ENCODE results near the gene TSPAN18. TPM values are rescaled to one million over a fixed set of nuclear protein-coding genes. Genes with fewer than 3 reads are reported as not detected.

TSPAN18 gene
- total RNA-seq, 1 experiment from 2014 or later: 18.3 TPM

DNA sequence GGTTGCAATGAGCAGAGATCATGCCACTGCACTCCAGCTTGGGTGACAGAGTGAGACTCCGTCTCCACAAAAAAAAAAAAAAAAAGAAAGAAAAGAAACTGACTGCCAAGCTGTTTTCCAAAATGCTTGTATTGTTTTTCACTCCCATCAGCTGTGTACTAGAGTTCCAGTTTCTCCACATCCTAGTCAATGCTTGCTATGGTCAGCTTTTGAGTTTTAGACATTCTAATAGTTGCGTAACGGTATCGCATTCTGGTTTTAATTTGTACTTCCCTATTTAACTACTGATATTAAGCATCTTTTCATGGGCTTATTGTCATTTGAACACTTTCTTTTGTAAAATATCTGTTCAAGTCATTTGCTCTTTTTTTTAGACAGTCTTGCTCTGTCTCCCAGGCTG is 55.7 kb downstream of the TSPAN18 start:
- Histone ChIP-seq H3K4me3 (replicated peaks in 1 of 2; ENCODE audit: low read depth in 1 of 2, low read length in 2 of 2) (no peak overlapping the region), H3K9me2 (ENCODE audit: insufficient read depth) (no peaks in the 10 kb centered on the region), H3K27ac (ENCODE audit: low read depth, low read length) (no peak overlapping the region), H4K20me1 (ENCODE audit: insufficient read depth) (no peaks in the 10 kb centered on the region), H3K36me3 (ENCODE audit: control insufficient read depth in 1 of 2, insufficient read depth in 2 of 2, low read length in 2 of 2) (no peaks in the 10 kb centered on the region), H3K9me3 (ENCODE audit: control insufficient read depth in 1 of 2, insufficient read depth in 1 of 2, low read depth in 1 of 2, low read length in 2 of 2) (no peaks in the 10 kb centered on the region), H3K9ac (ENCODE audit: low read length) (no peak overlapping the region), H3K4me2 (ENCODE audit: low read length) (no peak overlapping the region), H2AFZ (ENCODE audit: low read depth, low read length, poor library complexity, severe bottlenecking) (no peak overlapping the region), H3K4me1 (ENCODE audit: control insufficient read depth in 1 of 2, insufficient read depth in 2 of 2, low read length in 2 of 2) (no peaks in the 10 kb centered on the region), H3K79me2 (ENCODE audit: insufficient read depth, low read length) (no peaks in the 10 kb centered on the region), H3K27me3 (ENCODE audit: insufficient read depth, low read length) (no peaks in the 10 kb centered on the region)
- no peak for ATAC-seq
- intact Hi-C loops (cut with micrococcal nuclease): no loop called here
- ChIA-PET CTCF (interaction anchor here (1.7 kb wide), 1 partner anchor 22 kb away, joined by 3 read pairs; no protein-coding TSS in a partner anchor), POLR2A (no interaction called here), RAD21 (ENCODE audit: low non-redundant PET in 1 of 2, low total read pairs in 2 of 2, uncharacterized antibody in 2 of 2, unreplicated experiment in 2 of 2) (no interaction called here)
- no peak for TF ChIP-seq EGR1 (IDR thresholded peaks at IDR 0.05; ENCODE audit: low read depth)
- TF ChIP-seq TCF7L2 (IDR thresholded peaks at IDR 0.05; ENCODE audit: borderline replicate concordance, extremely low read depth, insufficient read depth, insufficient read length): no peak
- TF ChIP-seq JUND (IDR thresholded peaks at IDR 0.05): no peak
- TF ChIP-seq, protein P1, sequence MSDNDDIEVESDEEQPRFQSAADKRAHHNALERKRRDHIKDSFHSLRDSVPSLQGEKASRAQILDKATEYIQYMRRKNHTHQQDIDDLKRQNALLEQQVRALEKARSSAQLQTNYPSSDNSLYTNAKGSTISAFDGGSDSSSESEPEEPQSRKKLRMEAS (IDR thresholded peaks at IDR 0.05): no peak
- no peak for TF ChIP-seq EZH2 (IDR thresholded peaks at IDR 0.05)
- TF ChIP-seq ELF1 (IDR thresholded peaks at IDR 0.05; ENCODE audit: borderline replicate concordance, low read depth): no peak
- TF ChIP-seq, protein P2, sequence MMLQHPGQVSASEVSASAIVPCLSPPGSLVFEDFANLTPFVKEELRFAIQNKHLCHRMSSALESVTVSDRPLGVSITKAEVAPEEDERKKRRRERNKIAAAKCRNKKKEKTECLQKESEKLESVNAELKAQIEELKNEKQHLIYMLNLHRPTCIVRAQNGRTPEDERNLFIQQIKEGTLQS (IDR thresholded peaks at IDR 0.05): no peak
- TF ChIP-seq EZH2phosphoT487 (IDR thresholded peaks at IDR 0.05; ENCODE audit: borderline replicate concordance): no peak
- no peak for TF ChIP-seq RAD21 (IDR thresholded peaks at IDR 0.05; ENCODE audit: low read depth)
- no peak for TF ChIP-seq POLR2A (IDR thresholded peaks at IDR 0.05; ENCODE audit: borderline replicate concordance, extremely low read depth, insufficient read depth, insufficient read length)
- TF ChIP-seq SP1 (IDR thresholded peaks at IDR 0.05; ENCODE audit: low read depth): no peak
- TF ChIP-seq POLR2AphosphoS5 (IDR thresholded peaks at IDR 0.05; ENCODE audit: low read depth, low read length): no peak
- TF ChIP-seq, protein P3, sequence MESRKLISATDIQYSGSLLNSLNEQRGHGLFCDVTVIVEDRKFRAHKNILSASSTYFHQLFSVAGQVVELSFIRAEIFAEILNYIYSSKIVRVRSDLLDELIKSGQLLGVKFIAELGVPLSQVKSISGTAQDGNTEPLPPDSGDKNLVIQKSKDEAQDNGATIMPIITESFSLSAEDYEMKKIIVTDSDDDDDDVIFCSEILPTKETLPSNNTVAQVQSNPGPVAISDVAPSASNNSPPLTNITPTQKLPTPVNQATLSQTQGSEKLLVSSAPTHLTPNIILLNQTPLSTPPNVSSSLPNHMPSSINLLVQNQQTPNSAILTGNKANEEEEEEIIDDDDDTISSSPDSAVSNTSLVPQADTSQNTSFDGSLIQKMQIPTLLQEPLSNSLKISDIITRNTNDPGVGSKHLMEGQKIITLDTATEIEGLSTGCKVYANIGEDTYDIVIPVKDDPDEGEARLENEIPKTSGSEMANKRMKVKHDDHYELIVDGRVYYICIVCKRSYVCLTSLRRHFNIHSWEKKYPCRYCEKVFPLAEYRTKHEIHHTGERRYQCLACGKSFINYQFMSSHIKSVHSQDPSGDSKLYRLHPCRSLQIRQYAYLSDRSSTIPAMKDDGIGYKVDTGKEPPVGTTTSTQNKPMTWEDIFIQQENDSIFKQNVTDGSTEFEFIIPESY (IDR thresholded peaks at IDR 0.05; ENCODE audit: extremely low read depth, insufficient replicate concordance, low read length): no peak
- TF ChIP-seq, protein P4, sequence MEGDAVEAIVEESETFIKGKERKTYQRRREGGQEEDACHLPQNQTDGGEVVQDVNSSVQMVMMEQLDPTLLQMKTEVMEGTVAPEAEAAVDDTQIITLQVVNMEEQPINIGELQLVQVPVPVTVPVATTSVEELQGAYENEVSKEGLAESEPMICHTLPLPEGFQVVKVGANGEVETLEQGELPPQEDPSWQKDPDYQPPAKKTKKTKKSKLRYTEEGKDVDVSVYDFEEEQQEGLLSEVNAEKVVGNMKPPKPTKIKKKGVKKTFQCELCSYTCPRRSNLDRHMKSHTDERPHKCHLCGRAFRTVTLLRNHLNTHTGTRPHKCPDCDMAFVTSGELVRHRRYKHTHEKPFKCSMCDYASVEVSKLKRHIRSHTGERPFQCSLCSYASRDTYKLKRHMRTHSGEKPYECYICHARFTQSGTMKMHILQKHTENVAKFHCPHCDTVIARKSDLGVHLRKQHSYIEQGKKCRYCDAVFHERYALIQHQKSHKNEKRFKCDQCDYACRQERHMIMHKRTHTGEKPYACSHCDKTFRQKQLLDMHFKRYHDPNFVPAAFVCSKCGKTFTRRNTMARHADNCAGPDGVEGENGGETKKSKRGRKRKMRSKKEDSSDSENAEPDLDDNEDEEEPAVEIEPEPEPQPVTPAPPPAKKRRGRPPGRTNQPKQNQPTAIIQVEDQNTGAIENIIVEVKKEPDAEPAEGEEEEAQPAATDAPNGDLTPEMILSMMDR (IDR thresholded peaks at IDR 0.05 in 2 of 3, conservative IDR thresholded peaks at IDR 0.05 in 1 of 3; ENCODE audit: borderline replicate concordance in 1 of 3, insufficient read depth in 1 of 3, low read depth in 2 of 3, low read length in 2 of 3): no peak
- TF ChIP-seq, protein P5, sequence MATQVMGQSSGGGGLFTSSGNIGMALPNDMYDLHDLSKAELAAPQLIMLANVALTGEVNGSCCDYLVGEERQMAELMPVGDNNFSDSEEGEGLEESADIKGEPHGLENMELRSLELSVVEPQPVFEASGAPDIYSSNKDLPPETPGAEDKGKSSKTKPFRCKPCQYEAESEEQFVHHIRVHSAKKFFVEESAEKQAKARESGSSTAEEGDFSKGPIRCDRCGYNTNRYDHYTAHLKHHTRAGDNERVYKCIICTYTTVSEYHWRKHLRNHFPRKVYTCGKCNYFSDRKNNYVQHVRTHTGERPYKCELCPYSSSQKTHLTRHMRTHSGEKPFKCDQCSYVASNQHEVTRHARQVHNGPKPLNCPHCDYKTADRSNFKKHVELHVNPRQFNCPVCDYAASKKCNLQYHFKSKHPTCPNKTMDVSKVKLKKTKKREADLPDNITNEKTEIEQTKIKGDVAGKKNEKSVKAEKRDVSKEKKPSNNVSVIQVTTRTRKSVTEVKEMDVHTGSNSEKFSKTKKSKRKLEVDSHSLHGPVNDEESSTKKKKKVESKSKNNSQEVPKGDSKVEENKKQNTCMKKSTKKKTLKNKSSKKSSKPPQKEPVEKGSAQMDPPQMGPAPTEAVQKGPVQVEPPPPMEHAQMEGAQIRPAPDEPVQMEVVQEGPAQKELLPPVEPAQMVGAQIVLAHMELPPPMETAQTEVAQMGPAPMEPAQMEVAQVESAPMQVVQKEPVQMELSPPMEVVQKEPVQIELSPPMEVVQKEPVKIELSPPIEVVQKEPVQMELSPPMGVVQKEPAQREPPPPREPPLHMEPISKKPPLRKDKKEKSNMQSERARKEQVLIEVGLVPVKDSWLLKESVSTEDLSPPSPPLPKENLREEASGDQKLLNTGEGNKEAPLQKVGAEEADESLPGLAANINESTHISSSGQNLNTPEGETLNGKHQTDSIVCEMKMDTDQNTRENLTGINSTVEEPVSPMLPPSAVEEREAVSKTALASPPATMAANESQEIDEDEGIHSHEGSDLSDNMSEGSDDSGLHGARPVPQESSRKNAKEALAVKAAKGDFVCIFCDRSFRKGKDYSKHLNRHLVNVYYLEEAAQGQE (IDR thresholded peaks at IDR 0.05; ENCODE audit: low read depth): no peak
- TF ChIP-seq SIN3A (IDR thresholded peaks at IDR 0.05; ENCODE audit: low read depth): no peak
- TF ChIP-seq SRF (IDR thresholded peaks at IDR 0.05; ENCODE audit: low read depth): no peak
- TF ChIP-seq FOSL1 (IDR thresholded peaks at IDR 0.05; ENCODE audit: low read depth): no peak
- TF ChIP-seq CBX3 (IDR thresholded peaks at IDR 0.05; ENCODE audit: low read depth): no peak
- no peak for DNase-seq (ENCODE audit: low read depth, low spot score)
- no TSS peak for BruUV-seq (replicated peaks)

All from HCT116 (cell line).